Transverse colon (tissue), 4 donors: Measurements from ENCODE around the gene ALOXE3. TPM values are rescaled to one million over a fixed set of nuclear protein-coding genes. Genes with fewer than 3 reads are reported as not detected.

Experiments
- DNase-seq: peaks from one replicate; pipeline ENCODE4 v3.0.0-alpha.2; 2019
- H3K27ac ChIP-seq, 4 donors: fragments of 200-600 bp; sonication (generic); 2 replicates each; pipeline ENCODE4 v1.5.1; 2016 to 2018; ENCODE audit warnings: inconsistent platforms in 4 of 4
- H3K27me3 ChIP-seq: fragments of 200-600 bp; sonication (generic); 2 replicates; pipeline ENCODE4 v1.5.1; 2017; ENCODE audit warnings: inconsistent platforms
- H3K36me3 ChIP-seq, 4 donors: fragments of 200-600 bp; sonication (generic); 2 replicates each; pipeline ENCODE4 v1.5.1; 2017 to 2019; ENCODE audit warnings: inconsistent platforms in 4 of 4
- H3K4me1 ChIP-seq, 4 donors: fragments of 200-600 bp; sonication (generic); 2 replicates each; pipeline ENCODE4 v1.5.1; 2017 to 2020; ENCODE audit warnings: inconsistent platforms in 4 of 4
- H3K4me3 ChIP-seq, 4 donors: fragments of 200-600 bp; sonication (generic); 1 replicate in 1 of 4; 2 replicates in 3 of 4; pipeline versions ENCODE4 v1.5.1 to v1.6.1; 2017 to 2019; ENCODE audit warnings: inconsistent platforms in 4 of 4
- H3K9me3 ChIP-seq, 2 donors: fragments of 200-600 bp; sonication (generic); 2 replicates each; pipeline ENCODE4 v1.5.1; 2017 to 2019; ENCODE audit warnings: inconsistent platforms in 2 of 2
- CTCF ChIP-seq, 5 experiments: fragments of 200-600 bp in 3 of 5; fragments of 450-650 bp in 2 of 5; sonication (generic) in 3 of 5; IDR thresholded peaks; 1 replicate in 2 of 5; 2 replicates in 3 of 5; pipeline ENCODE4 v1.5.1; 2016 to 2017; ENCODE audit warnings: antibody characterized with exemption in 5 of 5, inconsistent platforms in 3 of 5, mild to moderate bottlenecking in 2 of 5, moderate library complexity in 1 of 5
- EP300 ChIP-seq: sonication (generic); formaldehyde crosslinking; IDR thresholded peaks from one replicate; pipeline ENCODE4 v1.6.1; 2017; ENCODE audit warnings: antibody characterized with exemption, low read depth
- POLR2A ChIP-seq: fragments of 450-650 bp; IDR thresholded peaks from one replicate; pipeline ENCODE4 v1.6.1; 2016; ENCODE audit warnings: antibody characterized with exemption, mild to moderate bottlenecking, moderate library complexity
- POLR2AphosphoS5 ChIP-seq, 3 donors: sonication (generic); formaldehyde crosslinking; IDR thresholded peaks; one replicate each; pipeline ENCODE4 v1.6.1; 2016; ENCODE audit warnings: antibody characterized with exemption in 3 of 3
- WGBS, 2 donors: methylation state at CpG; one replicate each; pipeline ENCODE4 v1.1.5; 2018; ENCODE audit warnings: low coverage in 1 of 2; 5-methylcytosine and 5-hydroxymethylcytosine counted together
- in situ Hi-C, 4 donors: fragments of 200-750 bp; cut with MboI; loops; one replicate each; pipeline versions ENCODE4 v1.15.0 to v1.15.1; 2017; ENCODE audit warnings: low sequenced_read_pairs in 3 of 4, low pct_ligation_motif_present in 1 of 4, low pct_unique_long_range_greater_than_20kb in 1 of 4
- intact Hi-C: fragments of 100-400 bp; cut with DNase I; formaldehyde crosslinking; loops from one replicate; pipeline ENCODE4 v1.15.1; 2023; ENCODE audit warnings: low total_unique reads
- small RNA-seq, 4 donors: library from RNA; depleted of rRNA; stranded (forward); fragments of <200 nt; gene quantifications; one replicate each; pipeline ENCODE3, GENCODE V24; 2016
- total RNA-seq, 4 donors: library from RNA; depleted of rRNA; stranded (reverse); fragments of >200 nt; gene quantifications; one replicate each; pipeline ENCODE4 v1.1.0, GENCODE V29; 2016

The ALOXE3 gene
- total RNA-seq, 4 donors from 2014 or later: 0.79 TPM; not detected in 3

- no peak overlapping the region for H3K4me3 ChIP-seq
- no peaks in the 10 kb centered on the region for H3K36me3 ChIP-seq
- H3K27ac ChIP-seq: no peak overlapping the region
- H3K9me3 ChIP-seq: no peaks in the 10 kb centered on the region
- WGBS, 2 donors: 85% methylated on average over 12 of the region's 12 CpGs; no CpG with 5 or more reads in 1 of the 2 donors
- peaks cover 6% of the 10 kb centered on the region for H3K27me3 ChIP-seq
- in situ Hi-C loops (no loop called here), intact Hi-C loops (no loop called here)
- H3K4me1 ChIP-seq: no peaks in the 10 kb centered on the region
- no peak for DNase-seq
- TF ChIP-seq POLR2AphosphoS5 (IDR thresholded peaks at IDR 0.05) (no peak), CTCF (IDR thresholded peaks at IDR 0.05) (no peak), POLR2A (no peak), EP300 (no peak)
These were observed 70.1 kb downstream of the ALOXE3 start for GRCh38 chr17:8048236-8048635.

DNA sequence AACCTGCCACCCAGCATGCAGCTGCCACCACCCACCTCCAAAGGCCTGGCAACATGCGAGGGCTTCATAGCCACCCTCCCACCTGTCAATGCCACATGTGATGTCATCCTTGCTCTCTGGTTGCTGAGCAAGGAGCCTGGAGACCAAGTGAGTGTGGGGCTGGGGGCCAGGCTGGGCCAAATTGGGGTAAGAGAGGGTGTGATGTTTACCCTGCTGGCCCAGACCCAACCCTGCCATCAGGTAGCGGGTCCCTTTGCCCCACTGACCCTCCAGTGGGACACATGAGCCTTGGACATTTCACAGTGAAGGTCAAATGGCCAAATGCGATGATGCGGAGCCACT lies 70.6 kb downstream of the ALOXE3 start:
- Histone ChIP-seq H3K27me3 (peaks cover 6% of the 10 kb centered on the region), H3K27ac (no peak overlapping the region), H3K36me3 (no peaks in the 10 kb centered on the region), H3K9me3 (no peaks in the 10 kb centered on the region), H3K4me1 (no peaks in the 10 kb centered on the region), H3K4me3 (no peak overlapping the region)
- in situ Hi-C loops (no loop called here), intact Hi-C loops (no loop called here)
- WGBS, 2 donors: 93% methylated on average over 3 of the region's 4 CpGs; no CpG with 5 or more reads in 1 of the 2 donors
- TF ChIP-seq CTCF (IDR thresholded peaks at IDR 0.05) (no peak), POLR2A (no peak), POLR2AphosphoS5 (IDR thresholded peaks at IDR 0.05) (no peak), EP300 (no peak)
- DNase-seq: no peak

GRCh38 chr17:8046929-8047768 lies 71.2 kb downstream of the ALOXE3 start:
- Histone ChIP-seq H3K27ac (no peak overlapping the region), H3K9me3 (no peaks in the 10 kb centered on the region), H3K36me3 (no peaks in the 10 kb centered on the region), H3K4me1 (no peaks in the 10 kb centered on the region), H3K4me3 (no peak overlapping the region), H3K27me3 (peaks cover 6% of the 10 kb centered on the region)
- in situ Hi-C loops (no loop called here), intact Hi-C loops (no loop called here)
- no peak for DNase-seq
- 82% methylated on average over 24 of the region's 24 CpGs; no CpG with 5 or more reads in 1 of the 2 donors for WGBS, 2 donors
- TF ChIP-seq POLR2AphosphoS5 (IDR thresholded peaks at IDR 0.05): no peak
- TF ChIP-seq CTCF (IDR thresholded peaks at IDR 0.05): no peak
- TF ChIP-seq POLR2A: no peak
- no peak for TF ChIP-seq EP300

DNA sequence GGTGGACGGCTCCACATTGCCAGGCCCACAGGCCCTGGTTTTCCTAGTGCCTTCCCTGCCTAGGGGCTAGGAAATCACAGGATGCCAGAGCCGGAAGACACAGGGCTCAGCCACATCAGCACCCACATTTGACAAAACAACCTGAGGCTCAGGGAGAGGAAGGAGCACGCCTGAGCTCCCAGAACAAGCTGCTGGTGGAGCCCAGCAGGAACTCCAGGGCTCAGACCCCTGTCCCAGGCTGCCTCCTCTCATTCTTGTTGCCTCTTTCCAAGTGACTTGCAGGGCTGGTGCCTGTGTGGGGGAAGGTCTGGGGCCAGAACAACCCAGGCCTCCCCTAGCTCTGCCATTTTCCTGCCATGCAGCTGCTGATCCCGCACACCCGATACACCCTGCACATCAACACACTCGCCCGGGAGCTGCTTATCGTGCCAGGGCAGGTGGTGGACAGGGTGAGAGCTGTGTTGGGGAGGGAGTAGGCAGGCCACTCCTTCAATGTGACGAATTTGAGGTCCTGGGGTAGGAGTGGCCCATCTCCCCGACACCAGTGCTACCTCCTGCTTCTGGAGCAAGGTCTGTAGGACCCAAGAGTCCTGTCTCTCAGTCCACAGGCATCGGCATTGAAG lies 71.9 kb downstream of the ALOXE3 start:
- no peak overlapping the region for H3K4me3 ChIP-seq
- WGBS, 2 donors: 86% methylated on average over 11 of the region's 11 CpGs; no CpG with 5 or more reads in 1 of the 2 donors
- no peaks in the 10 kb centered on the region for H3K36me3 ChIP-seq
- intact Hi-C loops: no loop called here
- H3K9me3 ChIP-seq: no peaks in the 10 kb centered on the region
- no peak for DNase-seq
- H3K27ac ChIP-seq: no peak overlapping the region
- no peaks in the 10 kb centered on the region for H3K4me1 ChIP-seq
- peaks cover 6% of the 10 kb centered on the region for H3K27me3 ChIP-seq
- in situ Hi-C loops: no loop called here
- TF ChIP-seq POLR2AphosphoS5 (IDR thresholded peaks at IDR 0.05) (no peak), CTCF (IDR thresholded peaks at IDR 0.05) (no peak), EP300 (no peak), POLR2A (no peak)

Small RNAs within 50 kb of the gene (small RNA-seq; reads per million reads assigned to genes)
- 0 reads per million in 4 donors for gene MIR4314

Other genes with a start within 250 kb of the ALOXE3 start
- gene CHD3, start 229.7 kb downstream of the ALOXE3 start, total RNA-seq: 10 to 100 TPM; 53.0 to 71.6 (median 62.0) TPM
- 1 to 10 TPM in 2 of 4 donors, under 1 TPM in 1, not detected in 1; 0.75 to 3.4 (median 2.7) TPM for gene RNF227, start 202.2 kb downstream of the ALOXE3 start, total RNA-seq
- gene KCNAB3, start 188.7 kb downstream of the ALOXE3 start, total RNA-seq: 1 to 10 TPM in 1 of 4 donors, under 1 TPM in 2, not detected in 1; 0.40 to 1.6 (median 0.82) TPM
- 10 to 100 TPM; 42.7 to 70.9 (median 68.8) TPM for gene TRAPPC1, start 186.6 kb downstream of the ALOXE3 start, total RNA-seq
- gene CNTROB, start 186.3 kb downstream of the ALOXE3 start, total RNA-seq: 10 to 100 TPM; 22.7 to 62.1 (median 31.6) TPM
- under 1 TPM in 1 of 4 donors, not detected in 3; 0.14 TPM for gene GUCY2D, start 115.9 kb downstream of the ALOXE3 start, total RNA-seq
- 10 to 100 TPM in 1 of 4 donors, 1 to 10 TPM in 3; 3.3 to 44.4 (median 5.4) TPM for gene ALOX15B, start 79.5 kb downstream of the ALOXE3 start, total RNA-seq
- not detected for gene ALOX12B, start 30.8 kb downstream of the ALOXE3 start, total RNA-seq
- not detected for gene HES7, start 5.6 kb upstream of the ALOXE3 start, total RNA-seq
- 100 to 1,000 TPM in 2 of 4 donors, 10 to 100 TPM in 2; 55.9 to 211 (median 109) TPM for gene PER1, start 33.9 kb upstream of the ALOXE3 start, total RNA-seq
- gene VAMP2, start 44.4 kb upstream of the ALOXE3 start, total RNA-seq: 10 to 100 TPM; 20.9 to 49.4 (median 30.1) TPM
- gene TMEM107, start 57.9 kb upstream of the ALOXE3 start, total RNA-seq: 10 to 100 TPM in 2 of 4 donors, 1 to 10 TPM in 2; 1.5 to 74.6 (median 18.3) TPM
- 10 to 100 TPM in 3 of 4 donors, 1 to 10 TPM in 1; 3.2 to 17.1 (median 12.7) TPM for gene BORCS6, start 71.7 kb upstream of the ALOXE3 start, total RNA-seq
- gene AURKB, start 92.1 kb upstream of the ALOXE3 start, total RNA-seq: 1 to 10 TPM; 2.2 to 8.6 (median 5.6) TPM
- 100 to 1,000 TPM in 1 of 4 donors, 10 to 100 TPM in 3; 19.9 to 139 (median 31.7) TPM for gene CTC1, start 129.5 kb upstream of the ALOXE3 start, total RNA-seq
- 10 to 100 TPM in 2 of 4 donors, 1 to 10 TPM in 1, under 1 TPM in 1; 0.75 to 24.9 (median 8.9) TPM for gene PFAS, start 130.8 kb upstream of the ALOXE3 start, total RNA-seq
- gene RANGRF, start 170.2 kb upstream of the ALOXE3 start, total RNA-seq: 10 to 100 TPM in 3 of 4 donors, 1 to 10 TPM in 1; 8.4 to 47.1 (median 14.6) TPM
- gene SLC25A35, start 176.9 kb upstream of the ALOXE3 start, total RNA-seq: 10 to 100 TPM in 1 of 4 donors, 1 to 10 TPM in 3; 2.2 to 27.7 (median 4.2) TPM
- gene ARHGEF15, start 191.7 kb upstream of the ALOXE3 start, total RNA-seq: 10 to 100 TPM in 2 of 4 donors, 1 to 10 TPM in 1, under 1 TPM in 1; 0.96 to 18.3 (median 6.6) TPM
- gene ODF4, start 221.3 kb upstream of the ALOXE3 start, total RNA-seq: not detected